ENCODE measurements around the gene CRLF1. TPM values are rescaled to one million over a fixed set of nuclear protein-coding genes. Genes with fewer than 3 reads are reported as not detected.
A peak's percentile ranks its signal among the peaks of the same experiment; 100 is the strongest.

Gene CRLF1
- total and polyA plus RNA-seq, 10 of the 15 experiments (the other 5 are each of a cell fraction or from before 2014, with no cell fraction given), result 0.10 to 1.2 (median 0.49) TPM; not detected in 4

- TF ChIP-seq NKRF (conservative IDR thresholded peaks at IDR 0.05), result no peak
These were observed 14.7 kb downstream of the CRLF1 start (continued) for GRCh38 chr19:18591735-18592385.

- peaks cover 2% of the 10 kb centered on the region in 2 experiments; a peak in 1 of 4 replicates for H3K27me3 ChIP-seq (replicated peaks in 1 of 2; ENCODE audit: control insufficient read depth in 2 of 2, insufficient read depth in 2 of 2, low read length in 1 of 2)
- DNase-seq (ENCODE audit: low read depth, low spot score) (no peak), FAIRE-seq (no peak), ATAC-seq (no peak)
- ChIA-PET RAD21 (ENCODE audit: unreplicated experiment) (interaction anchor here (3.3 to 4.8 kb wide), 2 partner anchors 32 to 70 kb away, joined by 25 to 35 read pairs; partner anchors contain the start of genes ELL and KXD1), POLR2A (interaction anchor here (0.6 to 6.0 kb wide), 5 partner anchors 18 to 92 kb away, joined by 3 to 43 read pairs (median 27); partner anchors contain the start of genes ELL, FKBP8, KXD1 and UBA52), SMC1A (ENCODE audit: uncharacterized antibody, unreplicated experiment) (interaction anchor here (0.7 to 3.2 kb wide), 4 partner anchors 18 to 82 kb away, joined by 3 to 18 read pairs (median 4); partner anchors contain the start of gene KXD1), CTCF (interaction anchor here (1.2 to 6.0 kb wide), 7 partner anchors 10 to 119 kb away, joined by 3 to 64 read pairs (median 5); partner anchors contain the start of genes ELL, KXD1 and UBA52)
- H3K79me2 ChIP-seq (ENCODE audit: control insufficient read depth, insufficient read depth, low read length), result peaks cover 4% of the 10 kb centered on the region; the same call in 1 of the 2 replicates
- H3K9me3 ChIP-seq (replicated peaks; ENCODE audit: control insufficient read depth, insufficient read depth, low read length), result no peaks in the 10 kb centered on the region
- H4K20me1 ChIP-seq (ENCODE audit: control insufficient read depth, insufficient read depth), result no peaks in the 10 kb centered on the region; the same call in 1 of the 2 replicates
- in situ Hi-C loops (cut with MboI), result no loop called here
- H3K36me3 ChIP-seq (ENCODE audit: control insufficient read depth in 2 of 2, insufficient read depth in 2 of 2, low read length in 1 of 2), result peaks cover 0 to 3% of the 10 kb centered on the region in 2 experiments; a peak in 1 of 4 replicates
- WGBS (ENCODE audit: insufficient coverage, insufficient replicate concordance, low lambda C conversion rate, missing lambda C conversion rate), result 89% methylated on average over 39 of the region's 40 CpGs
- H3K4me1 ChIP-seq (ENCODE audit: control insufficient read depth, insufficient read depth, low read length), result peaks cover 33% of the 10 kb centered on the region
- no peak overlapping the region for H3K27ac ChIP-seq (ENCODE audit: control insufficient read depth, insufficient read depth)
- H3K4me3 ChIP-seq, result no peak overlapping the region
- H3K9ac ChIP-seq (ENCODE audit: control insufficient read depth, insufficient read depth, low read length), result no peak overlapping the region
- peak overlapping the region; percentile 98; the same call in 1 of the 2 replicates for H3K4me2 ChIP-seq (ENCODE audit: control insufficient read depth, insufficient read depth)
- no peak overlapping the region for H2AFZ ChIP-seq (ENCODE audit: control insufficient read depth, low read depth, low read length)
- BruUV-seq (replicated peaks), result TSS peak; percentile 82
- intact Hi-C loops (cut with micrococcal nuclease; ENCODE audit: unreplicated experiment), result loop anchor here (5.0 kb wide), 1 partner anchor 242 kb away; the partner anchor contains the start of gene UPF1
- TF ChIP-seq SREBF1 (IDR thresholded peaks at IDR 0.05; ENCODE audit: low read length), result no peak
- 0 out of 6 replicates have a peak, but pooled peaks of 2 of the 3 experiments have one; percentile 13 to 16 for TF ChIP-seq CTCF (IDR thresholded peaks at IDR 0.05 in 2 of 3, conservative IDR thresholded peaks at IDR 0.05 in 1 of 3; ENCODE audit: control insufficient read depth in 2 of 3, extremely low read depth in 1 of 3, insufficient read depth in 1 of 3, low read depth in 3 of 3, low read length in 3 of 3)
- TF ChIP-seq MLLT1 (IDR thresholded peaks at IDR 0.05), result peak; percentile 7; the same call in 1 of the 2 replicates
- no peak for TF ChIP-seq BHLHE40 (IDR thresholded peaks at IDR 0.05; ENCODE audit: borderline replicate concordance in 1 of 2, low read depth in 2 of 2, low read length in 1 of 2)
- no peak for TF ChIP-seq WRNIP1 (IDR thresholded peaks at IDR 0.05; ENCODE audit: borderline replicate concordance, low read depth, low read length)
- no peak for TF ChIP-seq SUZ12 (IDR thresholded peaks at IDR 0.05; ENCODE audit: unreplicated experiment)
- no peak for TF ChIP-seq HSF1 (IDR thresholded peaks at IDR 0.05; ENCODE audit: low read depth, low read length)
- TF ChIP-seq SUPT20H (IDR thresholded peaks at IDR 0.05; ENCODE audit: borderline replicate concordance, control insufficient read depth, low read depth, low read length), result no peak
These were observed 16.0 kb downstream of the CRLF1 start for GRCh38 chr19:18590273-18591272.
